Uterus (tissue), 4 donors: Measurements from ENCODE around the gene NKD2. TPM values are rescaled to one million over a fixed set of nuclear protein-coding genes. Genes with fewer than 3 reads are reported as not detected.

Source experiments
- DNase-seq, 2 donors: peaks; one replicate each; pipeline ENCODE4 v3.0.0-alpha.2; 2019 to 2020
- H3K27ac ChIP-seq, 2 donors: fragments of 200-600 bp; sonication (generic); 1 replicate in 1 of 2; 2 replicates in 1 of 2; pipeline ENCODE4 v1.5.1; 2016 to 2018
- H3K27me3 ChIP-seq, 2 donors: fragments of 200-600 bp; sonication (generic); one replicate each; pipeline ENCODE4 v1.5.1; 2018 to 2019; ENCODE audit warnings: control low read depth in 1 of 2
- H3K36me3 ChIP-seq, 2 donors: fragments of 200-600 bp; sonication (generic); one replicate each; pipeline ENCODE4 v1.5.1; 2019; ENCODE audit warnings: control low read depth in 1 of 2
- H3K4me1 ChIP-seq, 2 donors: fragments of 200-600 bp; sonication (generic); one replicate each; pipeline ENCODE4 v1.5.1; 2018 to 2019; ENCODE audit warnings: control low read depth in 1 of 2
- H3K4me3 ChIP-seq, 2 donors: fragments of 200-600 bp; sonication (generic); 1 replicate in 1 of 2; 2 replicates in 1 of 2; pipeline ENCODE4 v1.5.1; 2018 to 2019; ENCODE audit warnings: mild to moderate bottlenecking in 1 of 2
- H3K9me3 ChIP-seq, 2 donors: fragments of 200-600 bp; sonication (generic); one replicate each; pipeline ENCODE4 v1.5.1; 2019; ENCODE audit warnings: control low read depth in 1 of 2
- POLR2A ChIP-seq, 2 donors: fragments of 450-650 bp; IDR thresholded peaks; one replicate each; pipeline ENCODE4 v1.6.1; 2016; ENCODE audit warnings: antibody characterized with exemption in 2 of 2, mild to moderate bottlenecking in 1 of 2, moderate library complexity in 1 of 2
- intact Hi-C: fragments of 100-400 bp; cut with DNase I; formaldehyde crosslinking; loops from one replicate; pipeline ENCODE4 v1.15.1; 2023; ENCODE audit warnings: low total_unique reads
- total RNA-seq, 4 donors: library from RNA; depleted of rRNA in 3 of 4; stranded (reverse); fragments of >200 nt in 3 of 4; gene quantifications; one replicate each; pipeline versions ENCODE4 v1.1.0 to v1.2.4, GENCODE V29; 2014 to 2023
- TF ChIP-seq, protein P1 (sequence below), 4 experiments: fragments of 200-600 bp in 2 of 4; fragments of 450-650 bp in 2 of 4; sonication (generic) in 2 of 4; IDR thresholded peaks; one replicate each; pipeline ENCODE4 v1.5.1; 2016 to 2019; ENCODE audit warnings: antibody characterized with exemption in 4 of 4, mild to moderate bottlenecking in 2 of 4, moderate library complexity in 1 of 4
- donor health status: DM: yes; HTN: yes; CAD: no.

Gene NKD2
- total RNA-seq, 4 donors from 2014 or later = 2.5 to 11.1 TPM; not detected in 2

DNA sequence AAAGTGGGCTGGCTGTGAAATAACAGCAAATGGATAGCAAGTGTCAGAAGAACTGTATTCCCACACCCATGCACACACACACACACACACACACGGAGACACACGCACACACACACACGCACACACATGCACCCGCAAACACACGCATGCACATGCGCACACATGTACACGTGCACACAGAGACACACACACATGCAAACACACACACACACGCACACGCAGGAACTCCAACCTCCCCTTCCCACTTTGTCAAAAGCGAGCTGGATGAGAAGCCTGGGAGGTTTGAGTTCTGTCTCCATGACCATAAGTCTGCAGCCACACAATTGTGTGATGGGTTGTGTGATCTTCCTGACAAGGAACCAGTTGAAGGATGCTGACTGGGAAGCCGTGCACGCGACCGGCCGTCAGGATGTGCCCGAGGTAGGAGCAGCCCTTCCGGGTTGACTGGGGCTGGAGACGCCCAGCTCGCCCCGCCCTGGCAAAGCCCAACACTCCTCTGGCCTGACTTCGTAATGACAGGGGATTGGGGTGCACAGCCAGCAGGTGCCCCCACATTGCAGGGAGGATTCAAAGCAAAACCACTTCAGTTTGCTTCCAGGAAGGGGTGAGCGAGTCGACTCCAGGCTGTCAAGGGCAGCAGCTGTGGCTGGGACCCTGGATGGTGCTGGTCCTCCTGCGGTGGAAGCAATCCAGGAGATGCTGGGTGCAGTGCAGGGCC, 29.3 kb upstream of the NKD2 start:
- H3K4me1 ChIP-seq = no peaks in the 10 kb centered on the region
- H3K4me3 ChIP-seq = no peak overlapping the region
- no peaks in the 10 kb centered on the region for H3K9me3 ChIP-seq
- no peak for DNase-seq
- no peaks in the 10 kb centered on the region for H3K36me3 ChIP-seq
- intact Hi-C loops = no loop called here
- no peaks in the 10 kb centered on the region for H3K27me3 ChIP-seq
- no peak for TF ChIP-seq POLR2A (IDR thresholded peaks at IDR 0.05)
- TF ChIP-seq, protein P1, sequence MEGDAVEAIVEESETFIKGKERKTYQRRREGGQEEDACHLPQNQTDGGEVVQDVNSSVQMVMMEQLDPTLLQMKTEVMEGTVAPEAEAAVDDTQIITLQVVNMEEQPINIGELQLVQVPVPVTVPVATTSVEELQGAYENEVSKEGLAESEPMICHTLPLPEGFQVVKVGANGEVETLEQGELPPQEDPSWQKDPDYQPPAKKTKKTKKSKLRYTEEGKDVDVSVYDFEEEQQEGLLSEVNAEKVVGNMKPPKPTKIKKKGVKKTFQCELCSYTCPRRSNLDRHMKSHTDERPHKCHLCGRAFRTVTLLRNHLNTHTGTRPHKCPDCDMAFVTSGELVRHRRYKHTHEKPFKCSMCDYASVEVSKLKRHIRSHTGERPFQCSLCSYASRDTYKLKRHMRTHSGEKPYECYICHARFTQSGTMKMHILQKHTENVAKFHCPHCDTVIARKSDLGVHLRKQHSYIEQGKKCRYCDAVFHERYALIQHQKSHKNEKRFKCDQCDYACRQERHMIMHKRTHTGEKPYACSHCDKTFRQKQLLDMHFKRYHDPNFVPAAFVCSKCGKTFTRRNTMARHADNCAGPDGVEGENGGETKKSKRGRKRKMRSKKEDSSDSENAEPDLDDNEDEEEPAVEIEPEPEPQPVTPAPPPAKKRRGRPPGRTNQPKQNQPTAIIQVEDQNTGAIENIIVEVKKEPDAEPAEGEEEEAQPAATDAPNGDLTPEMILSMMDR (IDR thresholded peaks at IDR 0.05) = no peak
- H3K27ac ChIP-seq = no peak overlapping the region

- Histone ChIP-seq H3K27me3 (no peaks in the 10 kb centered on the region), H3K36me3 (no peaks in the 10 kb centered on the region), H3K27ac (peak overlapping the region in 1 of 2 donors; percentile 36), H3K9me3 (no peaks in the 10 kb centered on the region), H3K4me1 (no peaks in the 10 kb centered on the region), H3K4me3 (no peak overlapping the region)
- no peak for TF ChIP-seq POLR2A (IDR thresholded peaks at IDR 0.05)
- TF ChIP-seq, protein P1 (IDR thresholded peaks at IDR 0.05) = no peak
- intact Hi-C loops = no loop called here
- DNase-seq = peak in 1 of 2 donors; percentile 14
Observed at GRCh38 chr5:980001-980588, 28.5 kb upstream of the NKD2 start.

DNA sequence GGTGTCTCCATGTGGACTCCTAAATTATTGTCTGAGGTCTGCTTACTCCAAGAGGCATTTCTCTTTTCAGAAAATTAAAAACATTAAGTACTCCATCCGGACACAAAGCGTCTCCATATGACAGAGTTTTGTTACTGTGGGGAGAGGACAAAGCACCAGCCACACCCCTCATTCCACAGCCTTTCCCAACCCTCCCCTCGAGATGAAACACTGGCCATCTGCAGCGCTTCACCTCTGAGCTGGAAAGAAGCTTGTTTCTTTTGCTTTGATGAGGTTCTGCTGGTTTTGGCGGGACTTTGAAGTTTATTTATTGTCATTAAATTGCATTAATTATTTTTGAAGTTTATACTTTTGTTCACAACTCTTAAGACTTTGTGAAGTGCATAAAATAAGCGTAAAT, 27.6 kb upstream of the NKD2 start:
- no peak overlapping the region for H3K4me3 ChIP-seq
- H3K36me3 ChIP-seq = no peaks in the 10 kb centered on the region
- no peaks in the 10 kb centered on the region for H3K4me1 ChIP-seq
- H3K9me3 ChIP-seq = no peaks in the 10 kb centered on the region
- peak overlapping the region in 1 of 2 donors; percentile 36 for H3K27ac ChIP-seq
- peak in 1 of 2 donors; percentile 50 for DNase-seq
- intact Hi-C loops = no loop called here
- no peaks in the 10 kb centered on the region for H3K27me3 ChIP-seq
- no peak for TF ChIP-seq POLR2A (IDR thresholded peaks at IDR 0.05)
- TF ChIP-seq, protein P1 (IDR thresholded peaks at IDR 0.05) = no peak

GRCh38 chr5:981456-981855, 27.1 kb upstream of the NKD2 start:
- TF ChIP-seq, protein P1 (IDR thresholded peaks at IDR 0.05) = no peak
- no peak for TF ChIP-seq POLR2A (IDR thresholded peaks at IDR 0.05)
- no peak overlapping the region for H3K4me3 ChIP-seq
- H3K4me1 ChIP-seq = no peaks in the 10 kb centered on the region
- no peaks in the 10 kb centered on the region for H3K9me3 ChIP-seq
- no peaks in the 10 kb centered on the region for H3K36me3 ChIP-seq
- DNase-seq = no peak
- H3K27ac ChIP-seq = peak overlapping the region in 1 of 2 donors; percentile 37
- intact Hi-C loops = no loop called here
- no peaks in the 10 kb centered on the region for H3K27me3 ChIP-seq
